Measurements from ENCODE around the gene SHC4.
"Not testable (repeated sequence)": the region's sequence is repeated elsewhere in the genome, so short reads cannot be mapped to it uniquely, and the experiment has no call there.

Gene SHC4

DNA sequence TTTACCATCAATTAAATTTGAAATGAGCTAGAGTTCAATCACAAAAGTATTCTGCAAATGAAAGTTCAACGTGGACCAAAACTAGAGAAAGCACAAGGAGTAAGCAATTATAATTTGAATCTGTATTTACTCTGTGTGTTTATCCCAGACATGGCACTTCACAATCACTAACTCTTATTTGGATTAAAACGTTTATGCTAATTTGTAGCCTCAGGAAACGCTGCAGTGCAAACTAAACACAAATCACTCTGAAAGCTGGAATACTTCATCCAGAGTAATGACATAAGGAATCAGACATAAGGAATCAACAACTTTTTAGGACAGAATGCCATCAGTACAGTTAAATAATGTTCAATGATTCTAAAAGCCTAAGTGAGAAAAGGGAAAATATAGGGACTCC lies 171.3 kb downstream of the SHC4 start:
- peaks cover 0 to 18% of the 10 kb centered on the region in 2 donors for H3K4me1 ChIP-seq (ENCODE audit: control insufficient read depth in 1 of 2, insufficient read depth in 2 of 2, low read length in 2 of 2)
- no peaks in the 10 kb centered on the region for H3K27me3 ChIP-seq (ENCODE audit: control insufficient read depth in 1 of 2, insufficient read depth in 2 of 2, low read length in 2 of 2)
- no peak overlapping the region for H3K9ac ChIP-seq (ENCODE audit: low read depth in 1 of 2, low read length in 2 of 2)
- H3K27ac ChIP-seq (ENCODE audit: low read depth, low read length), result no peak overlapping the region
- peaks cover 10 to 11% of the 10 kb centered on the region in 2 donors for H3K36me3 ChIP-seq (ENCODE audit: control insufficient read depth in 1 of 2, insufficient read depth in 2 of 2, low read length in 2 of 2)
- no peak overlapping the region for H3K4me3 ChIP-seq (ENCODE audit: low read depth in 1 of 2, low read length in 2 of 2)
- no peaks in the 10 kb centered on the region for H3K9me3 ChIP-seq (ENCODE audit: control insufficient read depth in 1 of 2, low read length in 2 of 2)

DNA sequence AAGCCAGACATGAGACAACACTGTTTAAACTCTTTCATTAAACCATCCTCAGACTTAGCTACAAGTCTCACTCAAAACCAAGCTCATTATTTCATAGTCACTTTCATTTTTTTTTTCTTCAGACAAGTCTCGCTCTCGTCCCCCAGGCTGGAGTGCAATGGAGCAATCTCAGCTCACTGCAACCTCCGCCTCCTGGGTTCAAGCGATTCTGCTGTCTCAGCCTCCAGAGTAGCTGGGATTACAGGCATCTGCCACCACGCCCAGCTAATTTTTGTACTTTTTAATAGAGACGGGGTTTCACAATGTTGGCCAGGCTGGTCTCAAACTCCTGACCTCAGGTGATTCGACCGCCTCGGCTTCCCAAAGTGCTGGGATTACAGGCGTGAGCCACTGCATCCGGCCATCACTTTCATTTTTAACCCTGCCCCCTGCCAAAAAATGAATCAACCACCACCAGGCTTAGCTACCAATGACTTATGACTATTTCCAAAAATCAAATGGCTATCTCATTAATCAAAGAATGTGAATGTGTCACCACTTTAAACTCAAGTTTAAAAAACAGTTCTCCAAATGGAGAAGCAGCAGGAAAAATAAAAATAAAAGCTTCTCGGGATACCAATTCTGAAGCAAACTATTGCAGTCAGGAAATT lies 173.1 kb downstream of the SHC4 start:
- H3K4me3 ChIP-seq (ENCODE audit: low read depth in 1 of 2, low read length in 2 of 2); H3K4me1 ChIP-seq (ENCODE audit: control insufficient read depth in 1 of 2, insufficient read depth in 2 of 2, low read length in 2 of 2); H3K27ac ChIP-seq (ENCODE audit: low read depth, low read length); H3K27me3 ChIP-seq (ENCODE audit: control insufficient read depth in 1 of 2, insufficient read depth in 2 of 2, low read length in 2 of 2); H3K9ac ChIP-seq (ENCODE audit: low read depth in 1 of 2, low read length in 2 of 2); H3K9me3 ChIP-seq (ENCODE audit: control insufficient read depth in 1 of 2, low read length in 2 of 2): not testable (repeated sequence)
- peaks cover 8 to 10% of the 10 kb centered on the region in 2 donors for H3K36me3 ChIP-seq (ENCODE audit: control insufficient read depth in 1 of 2, insufficient read depth in 2 of 2, low read length in 2 of 2)

DNA sequence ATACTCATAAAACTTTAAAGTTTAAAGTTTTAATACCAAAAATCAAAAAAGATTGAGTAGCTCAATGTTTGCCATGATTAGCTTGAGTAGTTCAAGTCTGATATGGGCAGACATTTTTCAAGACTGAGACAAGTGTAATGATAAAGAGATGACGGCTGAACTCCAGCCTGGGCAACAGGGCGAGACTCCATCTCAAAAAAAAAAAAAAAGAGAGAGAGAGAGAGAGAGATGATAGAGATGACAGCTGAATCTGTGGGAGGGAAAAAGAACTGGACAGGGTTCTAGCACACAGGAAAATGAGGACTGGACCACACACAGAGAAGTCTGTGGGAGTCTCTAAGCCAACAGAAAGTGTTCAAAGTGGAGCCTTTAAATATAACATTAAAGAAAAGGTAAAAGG lies 178.0 kb downstream of the SHC4 start:
- H3K27me3 ChIP-seq (ENCODE audit: control insufficient read depth in 1 of 2, insufficient read depth in 2 of 2, low read length in 2 of 2), result no peaks in the 10 kb centered on the region
- no peak overlapping the region for H3K27ac ChIP-seq (ENCODE audit: low read depth, low read length)
- H3K4me1 ChIP-seq (ENCODE audit: control insufficient read depth in 1 of 2, insufficient read depth in 2 of 2, low read length in 2 of 2), result peaks cover 0 to 14% of the 10 kb centered on the region in 2 donors
- no peaks in the 10 kb centered on the region for H3K9me3 ChIP-seq (ENCODE audit: control insufficient read depth in 1 of 2, low read length in 2 of 2)
- no peak overlapping the region for H3K4me3 ChIP-seq (ENCODE audit: low read depth in 1 of 2, low read length in 2 of 2)
- H3K9ac ChIP-seq (ENCODE audit: low read depth in 1 of 2, low read length in 2 of 2), result no peak overlapping the region
- peaks cover 4 to 11% of the 10 kb centered on the region in 2 donors for H3K36me3 ChIP-seq (ENCODE audit: control insufficient read depth in 1 of 2, insufficient read depth in 2 of 2, low read length in 2 of 2)

DNA sequence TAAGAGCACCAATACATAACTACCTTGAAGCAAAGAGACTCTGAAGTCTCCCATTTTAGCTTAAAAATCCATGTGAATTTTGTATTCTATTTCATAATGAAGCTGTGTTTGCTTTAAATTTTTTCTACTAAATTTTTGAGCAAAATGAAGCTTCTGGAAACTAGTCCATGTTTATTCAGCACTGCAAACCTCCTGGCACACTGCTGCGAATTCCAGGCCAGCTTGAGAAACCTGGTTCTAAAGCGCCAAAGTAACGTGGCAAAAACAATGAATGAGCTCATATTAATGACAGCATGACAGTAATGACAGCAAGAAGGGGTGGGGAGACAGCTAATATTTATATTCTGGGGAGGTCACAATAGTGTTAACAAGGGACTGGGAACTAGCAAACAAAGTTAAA lies 178.5 kb downstream of the SHC4 start:
- no peak overlapping the region for H3K9ac ChIP-seq (ENCODE audit: low read depth in 1 of 2, low read length in 2 of 2)
- H3K36me3 ChIP-seq (ENCODE audit: control insufficient read depth in 1 of 2, insufficient read depth in 2 of 2, low read length in 2 of 2), result peaks cover 8 to 11% of the 10 kb centered on the region in 2 donors
- no peaks in the 10 kb centered on the region for H3K9me3 ChIP-seq (ENCODE audit: control insufficient read depth in 1 of 2, low read length in 2 of 2)
- no peak overlapping the region for H3K27ac ChIP-seq (ENCODE audit: low read depth, low read length)
- H3K4me1 ChIP-seq (ENCODE audit: control insufficient read depth in 1 of 2, insufficient read depth in 2 of 2, low read length in 2 of 2), result peaks cover 0 to 14% of the 10 kb centered on the region in 2 donors
- H3K4me3 ChIP-seq (ENCODE audit: low read depth in 1 of 2, low read length in 2 of 2), result no peak overlapping the region
- no peaks in the 10 kb centered on the region for H3K27me3 ChIP-seq (ENCODE audit: control insufficient read depth in 1 of 2, insufficient read depth in 2 of 2, low read length in 2 of 2)

DNA sequence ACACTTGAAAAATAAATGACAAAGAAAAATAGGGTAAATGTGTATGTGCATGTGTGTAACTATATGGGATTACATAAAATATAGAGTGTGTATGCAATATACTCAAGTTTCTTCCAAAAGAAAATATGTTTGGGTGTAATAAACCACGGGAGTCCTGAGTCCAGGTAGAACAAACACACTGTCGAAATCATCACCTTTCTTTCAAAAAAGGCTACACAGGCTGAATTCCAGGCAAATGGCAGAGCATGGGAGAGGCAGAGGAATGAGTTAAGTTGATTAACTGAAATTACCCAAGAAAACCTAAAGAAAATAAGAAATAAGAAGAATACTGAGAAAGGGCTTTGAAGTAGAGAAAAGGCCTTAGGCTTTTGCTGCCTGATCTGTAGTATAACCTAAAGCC lies 179.0 kb downstream of the SHC4 start:
- Histone ChIP-seq H3K4me3 (ENCODE audit: low read depth in 1 of 2, low read length in 2 of 2) (no peak overlapping the region), H3K9ac (ENCODE audit: low read depth in 1 of 2, low read length in 2 of 2) (no peak overlapping the region), H3K36me3 (ENCODE audit: control insufficient read depth in 1 of 2, insufficient read depth in 2 of 2, low read length in 2 of 2) (peaks cover 8 to 11% of the 10 kb centered on the region in 2 donors), H3K27ac (ENCODE audit: low read depth, low read length) (no peak overlapping the region), H3K27me3 (ENCODE audit: control insufficient read depth in 1 of 2, insufficient read depth in 2 of 2, low read length in 2 of 2) (no peaks in the 10 kb centered on the region), H3K4me1 (ENCODE audit: control insufficient read depth in 1 of 2, insufficient read depth in 2 of 2, low read length in 2 of 2) (peaks cover 0 to 14% of the 10 kb centered on the region in 2 donors), H3K9me3 (ENCODE audit: control insufficient read depth in 1 of 2, low read length in 2 of 2) (no peaks in the 10 kb centered on the region)

DNA sequence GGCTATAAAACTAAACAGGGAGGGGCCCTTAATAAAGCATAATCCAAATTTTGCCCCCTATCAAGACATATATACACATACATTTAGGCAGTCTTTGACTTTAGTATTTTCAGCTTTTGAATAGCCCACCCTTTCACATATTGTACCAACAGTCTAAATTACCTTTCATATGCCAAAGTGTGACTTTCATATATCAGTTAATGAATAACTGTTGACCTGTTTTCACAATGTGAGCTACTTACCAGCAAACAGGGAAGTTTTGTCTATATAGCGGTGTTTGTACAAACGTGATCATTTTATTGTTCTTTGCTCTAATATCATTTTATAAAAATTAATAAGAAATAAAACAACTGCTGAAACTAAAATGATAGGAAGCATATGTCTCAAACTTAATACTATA lies 180.8 kb downstream of the SHC4 start:
- H3K9ac ChIP-seq (ENCODE audit: low read depth in 1 of 2, low read length in 2 of 2), result no peak overlapping the region
- no peaks in the 10 kb centered on the region for H3K27me3 ChIP-seq (ENCODE audit: control insufficient read depth in 1 of 2, insufficient read depth in 2 of 2, low read length in 2 of 2)
- no peak overlapping the region for H3K27ac ChIP-seq (ENCODE audit: low read depth, low read length)
- peaks cover 5 to 8% of the 10 kb centered on the region in 2 donors for H3K36me3 ChIP-seq (ENCODE audit: control insufficient read depth in 1 of 2, insufficient read depth in 2 of 2, low read length in 2 of 2)
- no peaks in the 10 kb centered on the region for H3K9me3 ChIP-seq (ENCODE audit: control insufficient read depth in 1 of 2, low read length in 2 of 2)
- no peak overlapping the region for H3K4me3 ChIP-seq (ENCODE audit: low read depth in 1 of 2, low read length in 2 of 2)
- H3K4me1 ChIP-seq (ENCODE audit: control insufficient read depth in 1 of 2, insufficient read depth in 2 of 2, low read length in 2 of 2), result peaks cover 0 to 14% of the 10 kb centered on the region in 2 donors

DNA sequence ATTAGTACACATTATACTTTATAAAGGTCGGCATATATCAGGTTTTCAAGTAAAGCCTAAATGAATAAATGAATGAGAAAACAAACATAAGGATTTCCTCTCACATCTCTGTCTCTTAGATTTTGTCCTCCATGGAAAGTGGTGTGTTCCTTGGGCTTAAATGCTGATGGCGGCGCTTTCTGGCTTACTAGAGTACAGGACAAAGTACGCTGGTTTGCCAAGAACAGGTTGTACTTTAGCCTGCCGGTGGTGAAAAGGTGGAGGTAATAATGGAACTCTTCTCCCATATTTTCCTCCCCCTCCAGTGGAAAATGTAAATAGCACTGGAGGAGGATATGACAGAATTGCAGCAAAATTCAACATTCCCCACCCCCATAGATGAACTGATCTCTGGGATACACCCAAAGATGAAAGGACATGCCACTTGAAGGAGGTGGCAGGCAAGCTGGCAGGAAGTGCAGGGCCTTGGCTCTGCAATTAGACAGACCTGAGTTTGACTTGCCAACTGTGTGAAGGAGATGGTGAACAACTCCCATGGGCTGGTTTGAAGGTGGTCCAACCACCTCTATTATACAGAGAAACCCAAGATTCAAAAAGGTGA lies 182.1 kb downstream of the SHC4 start:
- H3K27me3 ChIP-seq (ENCODE audit: control insufficient read depth in 1 of 2, insufficient read depth in 2 of 2, low read length in 2 of 2), result no peaks in the 10 kb centered on the region
- no peak overlapping the region for H3K9ac ChIP-seq (ENCODE audit: low read depth in 1 of 2, low read length in 2 of 2)
- peaks cover 5 to 8% of the 10 kb centered on the region in 2 donors for H3K36me3 ChIP-seq (ENCODE audit: control insufficient read depth in 1 of 2, insufficient read depth in 2 of 2, low read length in 2 of 2)
- H3K9me3 ChIP-seq (ENCODE audit: control insufficient read depth in 1 of 2, low read length in 2 of 2), result no peaks in the 10 kb centered on the region
- H3K27ac ChIP-seq (ENCODE audit: low read depth, low read length), result no peak overlapping the region
- no peak overlapping the region for H3K4me3 ChIP-seq (ENCODE audit: low read depth in 1 of 2, low read length in 2 of 2)
- peaks cover 0 to 14% of the 10 kb centered on the region in 2 donors for H3K4me1 ChIP-seq (ENCODE audit: control insufficient read depth in 1 of 2, insufficient read depth in 2 of 2, low read length in 2 of 2)

DNA sequence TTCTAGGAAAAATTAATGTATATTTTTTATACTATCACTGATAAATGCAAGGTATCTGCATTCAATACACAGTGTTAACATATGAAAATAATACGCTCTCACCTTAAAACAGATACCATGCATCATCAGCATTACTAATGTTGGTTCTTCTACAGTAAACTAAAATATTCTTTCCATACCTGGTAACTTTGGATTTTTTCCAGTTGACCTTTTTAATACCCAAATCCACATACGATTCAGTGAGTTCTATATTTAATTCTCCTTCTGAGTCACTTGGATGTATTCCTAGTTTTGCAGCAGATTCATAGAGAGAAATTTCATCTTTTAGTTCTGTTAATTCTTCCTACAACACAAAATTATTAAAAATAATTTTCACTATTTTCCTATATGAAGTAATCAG lies 182.7 kb downstream of the SHC4 start:
- H3K9me3 ChIP-seq (ENCODE audit: control insufficient read depth in 1 of 2, low read length in 2 of 2), result no peaks in the 10 kb centered on the region
- H3K4me1 ChIP-seq (ENCODE audit: control insufficient read depth in 1 of 2, insufficient read depth in 2 of 2, low read length in 2 of 2), result peaks cover 0 to 14% of the 10 kb centered on the region in 2 donors
- H3K36me3 ChIP-seq (ENCODE audit: control insufficient read depth in 1 of 2, insufficient read depth in 2 of 2, low read length in 2 of 2), result peaks cover 5 to 8% of the 10 kb centered on the region in 2 donors
- no peak overlapping the region for H3K4me3 ChIP-seq (ENCODE audit: low read depth in 1 of 2, low read length in 2 of 2)
- no peaks in the 10 kb centered on the region for H3K27me3 ChIP-seq (ENCODE audit: control insufficient read depth in 1 of 2, insufficient read depth in 2 of 2, low read length in 2 of 2)
- H3K9ac ChIP-seq (ENCODE audit: low read depth in 1 of 2, low read length in 2 of 2), result no peak overlapping the region
- no peak overlapping the region for H3K27ac ChIP-seq (ENCODE audit: low read depth, low read length)

DNA sequence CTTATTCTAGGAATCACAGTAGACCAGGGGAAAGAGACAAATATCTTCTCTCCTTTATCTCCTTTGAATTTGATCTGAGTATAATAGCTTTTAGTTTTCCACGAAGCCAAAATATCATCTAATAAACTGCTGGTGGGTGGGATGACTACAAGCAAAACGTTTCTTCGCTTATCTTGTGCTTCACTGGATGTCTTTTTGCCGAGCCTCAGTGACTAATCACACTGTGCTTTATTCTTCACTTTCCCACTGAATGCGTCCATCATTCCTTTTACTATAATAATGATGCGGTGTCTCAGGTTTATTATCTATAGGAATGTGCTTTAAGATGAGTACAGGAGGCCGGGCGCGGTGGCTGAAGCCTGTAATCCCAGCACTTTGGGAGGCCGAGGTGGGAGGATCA lies 185.4 kb downstream of the SHC4 start:
- H3K9me3 ChIP-seq (ENCODE audit: control insufficient read depth in 1 of 2, low read length in 2 of 2), result no peaks in the 10 kb centered on the region

DNA sequence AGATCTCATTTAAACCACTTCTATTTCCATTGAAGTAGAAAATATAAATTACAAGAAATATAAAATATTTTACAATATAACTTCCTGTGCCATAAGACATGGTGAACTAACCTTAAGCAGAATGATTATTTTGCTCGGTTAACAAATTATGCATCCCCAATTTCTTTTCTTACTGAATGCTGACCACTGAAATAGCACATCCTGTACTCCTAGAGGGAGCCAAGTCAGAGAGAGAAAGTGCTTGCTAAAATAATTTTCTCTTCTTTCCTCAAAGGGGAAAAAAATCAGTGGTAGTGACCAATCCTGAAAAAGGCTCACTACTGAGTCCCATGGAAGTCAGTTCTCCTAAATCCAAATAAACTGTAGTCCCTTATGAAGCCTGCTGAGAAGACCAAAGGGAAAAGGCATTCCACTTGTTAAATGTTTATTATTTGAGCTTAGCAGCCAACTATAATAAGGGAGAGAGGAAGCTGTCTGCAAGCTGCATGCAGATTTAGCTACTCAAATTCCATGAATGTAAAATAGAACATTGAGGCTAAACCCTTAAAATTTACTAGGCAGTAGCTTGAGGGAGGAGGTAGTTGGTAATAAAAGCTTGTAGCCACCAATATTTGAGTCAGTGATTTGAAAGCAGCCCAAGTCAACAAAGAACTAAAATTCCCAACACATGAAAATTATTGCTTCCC lies 185.9 kb downstream of the SHC4 start:
- Histone ChIP-seq H3K4me3 (ENCODE audit: low read depth in 1 of 2, low read length in 2 of 2) (no peak overlapping the region), H3K27ac (ENCODE audit: low read depth, low read length) (no peak overlapping the region), H3K36me3 (ENCODE audit: control insufficient read depth in 1 of 2, insufficient read depth in 2 of 2, low read length in 2 of 2) (peaks cover 5 to 8% of the 10 kb centered on the region in 2 donors), H3K27me3 (ENCODE audit: control insufficient read depth in 1 of 2, insufficient read depth in 2 of 2, low read length in 2 of 2) (no peaks in the 10 kb centered on the region), H3K9ac (ENCODE audit: low read depth in 1 of 2, low read length in 2 of 2) (no peak overlapping the region), H3K9me3 (ENCODE audit: control insufficient read depth in 1 of 2, low read length in 2 of 2) (no peaks in the 10 kb centered on the region), H3K4me1 (ENCODE audit: control insufficient read depth in 1 of 2, insufficient read depth in 2 of 2, low read length in 2 of 2) (peaks cover 0 to 12% of the 10 kb centered on the region in 2 donors)

More for the DNA sequence above, 185.4 kb downstream of the SHC4 start:
- Histone ChIP-seq H3K27me3 (ENCODE audit: control insufficient read depth in 1 of 2, insufficient read depth in 2 of 2, low read length in 2 of 2) (no peaks in the 10 kb centered on the region), H3K9ac (ENCODE audit: low read depth in 1 of 2, low read length in 2 of 2) (no peak overlapping the region), H3K27ac (ENCODE audit: low read depth, low read length) (no peak overlapping the region), H3K4me3 (ENCODE audit: low read depth in 1 of 2, low read length in 2 of 2) (no peak overlapping the region), H3K36me3 (ENCODE audit: control insufficient read depth in 1 of 2, insufficient read depth in 2 of 2, low read length in 2 of 2) (peaks cover 5 to 8% of the 10 kb centered on the region in 2 donors), H3K4me1 (ENCODE audit: control insufficient read depth in 1 of 2, insufficient read depth in 2 of 2, low read length in 2 of 2) (peaks cover 0 to 14% of the 10 kb centered on the region in 2 donors)

Measured in duodenal mucosa (tissue), 2 donors.